Measurements from ENCODE around the gene ADRB1.
A peak's percentile ranks its signal among the peaks of the same experiment; 100 is the strongest.

ADRB1 gene

GRCh38 chr10:114026189-114027040 is 17.3 kb upstream of the ADRB1 start:
- DNase-seq = peak; percentile 91

GRCh38 chr10:114027041-114027394 is 16.6 kb upstream of the ADRB1 start:
- DNase-seq = no peak

- DNase-seq = no peak
These were observed 15.7 kb upstream of the ADRB1 start for GRCh38 chr10:114027951-114028350.

- no peak for DNase-seq
These were observed 15.2 kb upstream of the ADRB1 start for GRCh38 chr10:114028425-114028824.

GRCh38 chr10:114029655-114030054 is 14.0 kb upstream of the ADRB1 start:
- DNase-seq = no peak

GRCh38 chr10:114030140-114030539 is 13.5 kb upstream of the ADRB1 start:
- DNase-seq = no peak

- peak; percentile 15 for DNase-seq
These were observed 12.3 kb upstream of the ADRB1 start for GRCh38 chr10:114031073-114031972.

- no peak for DNase-seq
These were observed 10.1 kb upstream of the ADRB1 start for GRCh38 chr10:114033566-114033965.

- DNase-seq = no peak
These were observed 8.6 kb upstream of the ADRB1 start for GRCh38 chr10:114034923-114035645.

- DNase-seq = no peak
These were observed 7.9 kb upstream of the ADRB1 start for GRCh38 chr10:114035791-114036190.

- DNase-seq = no peak
These were observed 4.8 kb upstream of the ADRB1 start for GRCh38 chr10:114038819-114039218.

- no peak for DNase-seq
These were observed 2.5 kb upstream of the ADRB1 start for GRCh38 chr10:114041166-114041565.

- peak; percentile 22 for DNase-seq
These were observed 653 bp upstream of the ADRB1 start for GRCh38 chr10:114042895-114043531.

- no peak for DNase-seq
These were observed 825 bp downstream of the ADRB1 start for GRCh38 chr10:114044247-114045135.

- DNase-seq = peak; percentile 22
These were observed 1.7 kb downstream of the ADRB1 start for GRCh38 chr10:114045136-114046086.

- DNase-seq = no peak
These were observed 2.4 kb downstream of the ADRB1 start for GRCh38 chr10:114046087-114046458.

- DNase-seq = no peak
These were observed 4.8 kb downstream of the ADRB1 start for GRCh38 chr10:114048472-114048871.

GRCh38 chr10:114051714-114052113 is 8.0 kb downstream of the ADRB1 start:
- DNase-seq = no peak

- no peak for DNase-seq
These were observed 8.6 kb downstream of the ADRB1 start for GRCh38 chr10:114052255-114052654.

GRCh38 chr10:114053946-114054345 is 10.3 kb downstream of the ADRB1 start:
- no peak for DNase-seq

Data from fibroblast of skin of back (primary cell).